C4-2B (cell line): ENCODE data around the gene LSAMP.

Source experiments
- H3K27ac ChIP-seq: fragments of 450-650 bp; 2 replicates; pipeline ENCODE4 v1.5.1; 2017
- CTCF ChIP-seq: fragments of 450-650 bp; conservative IDR thresholded peaks from 2 replicates; pipeline ENCODE4 v1.5.1; 2017; ENCODE audit warnings: mild to moderate bottlenecking
- ZFX ChIP-seq: fragments of 450-650 bp; IDR thresholded peaks from 2 replicates; pipeline ENCODE4 v1.6.1; 2017

LSAMP gene

GRCh38 chr3:116241677-116242076 is 203.6 kb downstream of the LSAMP start:
- TF ChIP-seq CTCF (no peak), ZFX (no peak)
- no peak overlapping the region for H3K27ac ChIP-seq

- no peak overlapping the region for H3K27ac ChIP-seq
- TF ChIP-seq CTCF (no peak), ZFX (no peak)
Measured at GRCh38 chr3:116240261-116240660, 205.0 kb downstream of the LSAMP start.

GRCh38 chr3:116238846-116239565 is 206.3 kb downstream of the LSAMP start:
- TF ChIP-seq ZFX (no peak), CTCF (no peak)
- H3K27ac ChIP-seq: no peak overlapping the region

- TF ChIP-seq CTCF (no peak), ZFX (no peak)
- H3K27ac ChIP-seq: no peak overlapping the region
Measured at GRCh38 chr3:116233711-116234357, 211.5 kb downstream of the LSAMP start.

GRCh38 chr3:116230431-116231020 is 214.8 kb downstream of the LSAMP start:
- no peak for TF ChIP-seq CTCF
- no peak for TF ChIP-seq ZFX
- H3K27ac ChIP-seq: no peak overlapping the region

GRCh38 chr3:116226266-116226665 is 219.0 kb downstream of the LSAMP start:
- no peak for TF ChIP-seq CTCF
- TF ChIP-seq ZFX: no peak

GRCh38 chr3:116216761-116217160 is 228.5 kb downstream of the LSAMP start:
- no peak overlapping the region for H3K27ac ChIP-seq
- TF ChIP-seq ZFX (no peak), CTCF (no peak)

More at GRCh38 chr3:116226266-116226665, 219.0 kb downstream of the LSAMP start:
- no peak overlapping the region for H3K27ac ChIP-seq
